Loucy (cell line): ENCODE measurements around the gene CREB3L2.

Experiments
- H2AFZ ChIP-seq: fragments of 200-600 bp; sonication (generic); 2 replicates; pipeline ENCODE4 v1.6.0; 2016; ENCODE audit warnings: antibody characterized with exemption, mild to moderate bottlenecking, low read length, moderate library complexity
- H3F3A ChIP-seq: fragments of 200-600 bp; 2 replicates; pipeline ENCODE4 v1.6.0; 2016; ENCODE audit warnings: antibody characterized with exemption, low read depth, mild to moderate bottlenecking
- H3K27me3 ChIP-seq: fragments of 200-600 bp; sonication (generic); 2 replicates; pipeline ENCODE4 v1.6.1; 2014; ENCODE audit warnings: low read length, mild to moderate bottlenecking; ENCODE audit not compliant: insufficient read depth, poor library complexity, severe bottlenecking
- H3K36me3 ChIP-seq: fragments of 200-600 bp; sonication (generic); 2 replicates; pipeline ENCODE4 v1.6.1; 2016; ENCODE audit warnings: low read length; ENCODE audit not compliant: insufficient read depth
- H3K4me1 ChIP-seq: fragments of 200-600 bp; sonication (generic); 2 replicates; pipeline ENCODE4 v1.5.1; 2014; ENCODE audit warnings: low read length, mild to moderate bottlenecking; ENCODE audit not compliant: insufficient read depth, poor library complexity, severe bottlenecking
- H3K4me2 ChIP-seq: fragments of 200-600 bp; sonication (generic); 2 replicates; pipeline ENCODE4 v1.6.0; 2014; ENCODE audit warnings: antibody characterized with exemption, low read length, low read depth, mild to moderate bottlenecking; ENCODE audit not compliant: poor library complexity, severe bottlenecking
- H3K4me3 ChIP-seq: fragments of 200-600 bp; sonication (generic); 2 replicates; pipeline ENCODE4 v1.5.1; 2014; ENCODE audit warnings: low read length, mild to moderate bottlenecking, mixed read lengths; ENCODE audit not compliant: poor library complexity, severe bottlenecking
- H3K79me2 ChIP-seq: fragments of 200-600 bp; sonication (generic); 2 replicates; pipeline ENCODE4 v1.6.1; 2014; ENCODE audit warnings: low read length; ENCODE audit not compliant: insufficient read depth
- H3K9ac ChIP-seq: fragments of 200-600 bp; sonication (generic); 2 replicates; pipeline ENCODE4 v1.6.0; 2014; ENCODE audit warnings: mild to moderate bottlenecking, low read depth, low read length, moderate library complexity; ENCODE audit not compliant: poor library complexity, severe bottlenecking
- H3K9me2 ChIP-seq: fragments of 200-600 bp; sonication (generic); replicated peaks from 2 replicates; pipeline ENCODE4 v1.6.1; 2016; ENCODE audit warnings: low read depth, low read length, mixed read lengths
- H3K9me3 ChIP-seq: fragments of 200-600 bp; sonication (generic); 2 replicates; pipeline ENCODE4 v1.6.1; 2014; ENCODE audit warnings: mild to moderate bottlenecking, antibody characterized with exemption, low read length, low read depth; ENCODE audit not compliant: insufficient read depth
- H4K20me1 ChIP-seq: fragments of 200-600 bp; sonication (generic); 2 replicates; pipeline ENCODE4 v1.6.0; 2014; ENCODE audit warnings: antibody characterized with exemption, low read length, mild to moderate bottlenecking; ENCODE audit not compliant: insufficient read depth, poor library complexity, severe bottlenecking
- CTCF ChIP-seq: fragments of 200-600 bp; sonication (generic); conservative IDR thresholded peaks from 2 replicates; pipeline ENCODE4 v1.5.1; 2014; ENCODE audit warnings: mild to moderate bottlenecking, antibody characterized with exemption, low read length
- EZH2phosphoT487 ChIP-seq: fragments of 200-600 bp; IDR thresholded peaks from 2 replicates; pipeline ENCODE4 v1.6.1; 2018; ENCODE audit warnings: antibody characterized with exemption, mild to moderate bottlenecking, moderate library complexity, borderline replicate concordance

CREB3L2 gene

DNA sequence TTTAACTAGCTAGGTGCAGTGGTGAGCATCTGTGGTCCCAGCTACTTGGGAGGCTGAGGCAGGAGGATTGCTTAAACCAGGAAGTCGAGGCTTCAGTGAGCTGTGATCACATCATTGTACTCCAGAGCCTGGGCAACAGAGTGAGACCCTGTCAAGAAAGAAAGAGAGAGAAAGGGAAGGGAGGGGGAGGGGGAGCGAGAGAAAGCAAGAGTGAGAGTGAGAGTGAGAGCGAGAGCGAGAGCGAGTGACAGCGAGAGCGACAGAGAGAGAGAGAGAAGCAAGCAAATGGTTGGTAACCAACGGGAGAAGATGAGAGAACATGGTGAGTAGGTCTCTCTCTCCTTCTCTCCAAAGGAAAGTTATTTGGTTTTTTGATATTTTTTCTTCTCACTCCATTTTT, 85.3 kb downstream of the CREB3L2 start:
- peaks cover 11% of the 10 kb centered on the region for H3K4me1 ChIP-seq
- H3K9me3 ChIP-seq = no peaks in the 10 kb centered on the region
- peaks cover 22% of the 10 kb centered on the region for H4K20me1 ChIP-seq
- no peak overlapping the region for H3K9ac ChIP-seq
- H3F3A ChIP-seq = no peaks in the 10 kb centered on the region
- H3K79me2 ChIP-seq = peaks cover 45% of the 10 kb centered on the region
- TF ChIP-seq EZH2phosphoT487 (no peak), CTCF (no peak)
- no peak overlapping the region for H3K4me2 ChIP-seq
- H3K36me3 ChIP-seq = peaks cover 69% of the 10 kb centered on the region; the same call in 1 of the 2 replicates
- no peak overlapping the region for H2AFZ ChIP-seq
- H3K4me3 ChIP-seq = no peak overlapping the region
- H3K27me3 ChIP-seq = no peaks in the 10 kb centered on the region
- H3K9me2 ChIP-seq = no peaks in the 10 kb centered on the region

DNA sequence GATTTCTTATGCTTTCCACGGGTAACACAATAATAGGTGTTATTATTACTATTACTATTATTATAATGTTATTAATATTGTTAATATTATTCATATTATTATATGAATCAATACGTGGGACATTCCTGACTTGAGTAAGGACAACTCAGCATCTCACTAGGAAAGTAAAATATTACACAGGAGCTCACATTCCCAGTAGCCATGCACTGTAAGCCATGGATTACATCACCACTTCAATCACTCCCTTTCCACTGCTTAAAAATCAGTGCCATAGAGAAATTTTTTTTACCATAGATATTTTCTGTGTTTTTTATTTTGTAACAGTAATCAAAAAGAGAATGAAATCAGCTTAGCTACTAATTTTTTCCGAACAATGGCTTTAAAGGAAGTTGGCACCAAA, 86.6 kb downstream of the CREB3L2 start:
- H3K9me2 ChIP-seq = no peaks in the 10 kb centered on the region
- no peaks in the 10 kb centered on the region for H3F3A ChIP-seq
- no peak overlapping the region for H3K4me3 ChIP-seq
- no peaks in the 10 kb centered on the region for H3K27me3 ChIP-seq
- no peaks in the 10 kb centered on the region for H3K9me3 ChIP-seq
- H2AFZ ChIP-seq = no peak overlapping the region
- H3K4me1 ChIP-seq = no peaks in the 10 kb centered on the region
- H4K20me1 ChIP-seq = peaks cover 10% of the 10 kb centered on the region
- no peak for TF ChIP-seq EZH2phosphoT487
- TF ChIP-seq CTCF = no peak
- H3K79me2 ChIP-seq = peaks cover 35% of the 10 kb centered on the region
- no peak overlapping the region for H3K4me2 ChIP-seq
- no peak overlapping the region for H3K9ac ChIP-seq
- H3K36me3 ChIP-seq = peaks cover 78% of the 10 kb centered on the region; the same call in 1 of the 2 replicates

- H3K9ac ChIP-seq = no peak overlapping the region
- H4K20me1 ChIP-seq = peaks cover 5% of the 10 kb centered on the region
- no peaks in the 10 kb centered on the region for H3K27me3 ChIP-seq
- no peak overlapping the region for H3K4me2 ChIP-seq
- H3K36me3 ChIP-seq = peaks cover 86% of the 10 kb centered on the region; the same call in 1 of the 2 replicates
- no peak for TF ChIP-seq EZH2phosphoT487
- no peak for TF ChIP-seq CTCF
- H3K9me2 ChIP-seq = no peaks in the 10 kb centered on the region
- peaks cover 22% of the 10 kb centered on the region; the same call in 1 of the 2 replicates for H3K79me2 ChIP-seq
- no peaks in the 10 kb centered on the region for H3K4me1 ChIP-seq
- H3K4me3 ChIP-seq = no peak overlapping the region
- no peaks in the 10 kb centered on the region for H3F3A ChIP-seq
- no peak overlapping the region for H2AFZ ChIP-seq
- H3K9me3 ChIP-seq = no peaks in the 10 kb centered on the region
These were observed 87.9 kb downstream of the CREB3L2 start for GRCh38 chr7:137913985-137914384.
